ENCODE data around the gene NR2E1. TPM values are rescaled to one million over a fixed set of nuclear protein-coding genes. Genes with fewer than 3 reads are reported as not detected.

Gene NR2E1
- total RNA-seq, 1 experiment from 2014 or later = not detected

DNA sequence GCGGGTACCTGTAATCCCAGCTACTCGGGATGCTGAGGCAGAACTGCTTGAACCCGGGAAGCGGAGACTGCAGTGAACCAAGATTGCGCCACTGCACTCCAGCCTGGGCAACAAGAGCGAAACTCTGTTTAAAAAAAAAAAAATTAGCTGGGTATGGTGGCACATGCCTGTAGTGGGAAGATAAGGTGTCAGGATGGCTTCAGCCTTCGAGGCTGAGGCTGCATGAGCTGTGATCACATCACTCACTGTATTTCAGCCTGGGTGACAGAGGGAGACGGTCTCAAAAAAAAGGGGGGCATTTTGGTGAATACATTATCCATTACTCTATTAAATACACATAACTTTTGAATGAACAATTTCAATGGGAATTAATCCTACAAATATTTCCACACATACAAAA lies 62.6 kb downstream of the NR2E1 start:
- CTCF ChIA-PET = interaction anchor here (0.7 kb wide), 1 partner anchor 260 kb away, joined by 3 read pairs; no protein-coding TSS in a partner anchor
- intact Hi-C loops (cut with micrococcal nuclease) = no loop called here
- Mint-ChIP-seq H3K36me3 (ENCODE audit: insufficient read depth, unreplicated experiment) (peaks cover 6% of the 10 kb centered on the region), H3K27ac (ENCODE audit: low read depth, unreplicated experiment) (no peak overlapping the region), H3K4me1 (ENCODE audit: insufficient read depth, unreplicated experiment) (no peaks in the 10 kb centered on the region), H3K27me3 (ENCODE audit: insufficient read depth, unreplicated experiment) (no peaks in the 10 kb centered on the region), H3K9me3 (ENCODE audit: unreplicated experiment) (no peaks in the 10 kb centered on the region), H3K4me3 (ENCODE audit: unreplicated experiment) (no peak overlapping the region)
- BruUV-seq (replicated peaks) = no TSS peak
- TF ChIP-seq, protein P1, sequence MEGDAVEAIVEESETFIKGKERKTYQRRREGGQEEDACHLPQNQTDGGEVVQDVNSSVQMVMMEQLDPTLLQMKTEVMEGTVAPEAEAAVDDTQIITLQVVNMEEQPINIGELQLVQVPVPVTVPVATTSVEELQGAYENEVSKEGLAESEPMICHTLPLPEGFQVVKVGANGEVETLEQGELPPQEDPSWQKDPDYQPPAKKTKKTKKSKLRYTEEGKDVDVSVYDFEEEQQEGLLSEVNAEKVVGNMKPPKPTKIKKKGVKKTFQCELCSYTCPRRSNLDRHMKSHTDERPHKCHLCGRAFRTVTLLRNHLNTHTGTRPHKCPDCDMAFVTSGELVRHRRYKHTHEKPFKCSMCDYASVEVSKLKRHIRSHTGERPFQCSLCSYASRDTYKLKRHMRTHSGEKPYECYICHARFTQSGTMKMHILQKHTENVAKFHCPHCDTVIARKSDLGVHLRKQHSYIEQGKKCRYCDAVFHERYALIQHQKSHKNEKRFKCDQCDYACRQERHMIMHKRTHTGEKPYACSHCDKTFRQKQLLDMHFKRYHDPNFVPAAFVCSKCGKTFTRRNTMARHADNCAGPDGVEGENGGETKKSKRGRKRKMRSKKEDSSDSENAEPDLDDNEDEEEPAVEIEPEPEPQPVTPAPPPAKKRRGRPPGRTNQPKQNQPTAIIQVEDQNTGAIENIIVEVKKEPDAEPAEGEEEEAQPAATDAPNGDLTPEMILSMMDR (IDR thresholded peaks at IDR 0.05; ENCODE audit: unreplicated experiment) = no peak
- no peak for DNase-seq (ENCODE audit: unreplicated experiment)
- POLR2A ChIA-PET = interaction anchor here (0.6 to 2.3 kb wide), 2 partner anchors 11 to 32 kb away, joined by 3 to 4 read pairs; no protein-coding TSS in a partner anchor

DNA sequence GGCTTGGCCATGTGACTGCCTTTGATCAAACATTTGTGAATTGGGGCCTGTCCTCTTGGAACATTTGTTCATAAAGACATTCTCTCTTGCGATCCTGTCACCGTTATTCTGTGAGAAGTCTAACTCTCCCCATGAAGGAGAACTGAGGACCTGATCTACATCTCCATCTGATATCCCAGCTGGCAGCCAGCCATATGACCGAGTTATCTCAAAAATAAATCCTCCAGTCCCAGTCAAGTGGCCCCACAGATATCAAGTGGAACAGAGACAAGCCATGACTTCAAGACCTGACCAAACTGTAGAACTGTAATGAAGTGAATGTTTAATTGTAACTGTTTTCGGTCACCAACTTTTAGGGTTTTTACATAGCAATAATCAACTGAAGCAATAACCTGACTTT lies 69.3 kb downstream of the NR2E1 start:
- POLR2A ChIA-PET = interaction anchor here (3.8 kb wide), 1 partner anchor 25 kb away, joined by 12 read pairs; the partner anchor contains the start of gene SNX3
- no peak for DNase-seq (ENCODE audit: unreplicated experiment)
- Mint-ChIP-seq H3K27me3 (ENCODE audit: insufficient read depth, unreplicated experiment) (no peaks in the 10 kb centered on the region), H3K9me3 (ENCODE audit: unreplicated experiment) (no peaks in the 10 kb centered on the region), H3K4me1 (ENCODE audit: insufficient read depth, unreplicated experiment) (no peaks in the 10 kb centered on the region), H3K36me3 (ENCODE audit: insufficient read depth, unreplicated experiment) (peaks cover 24% of the 10 kb centered on the region), H3K27ac (ENCODE audit: low read depth, unreplicated experiment) (no peak overlapping the region), H3K4me3 (ENCODE audit: unreplicated experiment) (no peak overlapping the region)
- TF ChIP-seq, protein P1 (IDR thresholded peaks at IDR 0.05; ENCODE audit: unreplicated experiment) = no peak
- BruUV-seq (replicated peaks) = no TSS peak
- CTCF ChIA-PET = interaction anchor here (1.3 kb wide), 1 partner anchor 258 kb away, joined by 3 read pairs; no protein-coding TSS in a partner anchor
- intact Hi-C loops (cut with micrococcal nuclease) = no loop called here

DNA sequence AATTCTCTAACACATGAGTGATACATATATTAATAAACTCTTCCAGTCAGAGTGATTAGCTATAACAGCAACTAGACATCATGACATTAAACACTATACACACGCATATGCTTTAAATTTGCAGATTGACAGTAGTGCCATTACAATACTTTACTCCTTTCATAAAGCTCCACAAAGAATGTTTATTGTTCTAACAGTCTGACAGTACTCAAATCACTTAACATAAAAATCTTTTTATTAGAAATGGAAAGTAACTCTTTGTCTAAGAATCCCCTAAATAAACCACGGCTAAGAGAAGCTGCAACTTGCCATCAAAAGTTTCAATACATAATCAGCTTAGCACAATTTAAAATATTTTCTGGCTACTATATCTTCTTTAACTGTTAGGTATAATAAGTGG lies 71.0 kb downstream of the NR2E1 start:
- no TSS peak for BruUV-seq (replicated peaks)
- ChIA-PET CTCF (interaction anchor here (0.5 to 0.8 kb wide), 3 partner anchors 226 to 810 kb away, joined by 3 to 4 read pairs (median 3); no protein-coding TSS in a partner anchor), POLR2A (no interaction called here)
- H3K27me3 Mint-ChIP-seq (ENCODE audit: insufficient read depth, unreplicated experiment) = no peaks in the 10 kb centered on the region
- DNase-seq (ENCODE audit: unreplicated experiment) = no peak
- peaks cover 24% of the 10 kb centered on the region for H3K36me3 Mint-ChIP-seq (ENCODE audit: insufficient read depth, unreplicated experiment)
- intact Hi-C loops (cut with micrococcal nuclease) = no loop called here
- TF ChIP-seq, protein P1 (IDR thresholded peaks at IDR 0.05; ENCODE audit: unreplicated experiment) = no peak
- H3K9me3 Mint-ChIP-seq (ENCODE audit: unreplicated experiment) = peaks cover under 1% of the 10 kb centered on the region
- no peaks in the 10 kb centered on the region for H3K4me1 Mint-ChIP-seq (ENCODE audit: insufficient read depth, unreplicated experiment)
- H3K27ac Mint-ChIP-seq (ENCODE audit: low read depth, unreplicated experiment) = no peak overlapping the region
- no peak overlapping the region for H3K4me3 Mint-ChIP-seq (ENCODE audit: unreplicated experiment)

DNA sequence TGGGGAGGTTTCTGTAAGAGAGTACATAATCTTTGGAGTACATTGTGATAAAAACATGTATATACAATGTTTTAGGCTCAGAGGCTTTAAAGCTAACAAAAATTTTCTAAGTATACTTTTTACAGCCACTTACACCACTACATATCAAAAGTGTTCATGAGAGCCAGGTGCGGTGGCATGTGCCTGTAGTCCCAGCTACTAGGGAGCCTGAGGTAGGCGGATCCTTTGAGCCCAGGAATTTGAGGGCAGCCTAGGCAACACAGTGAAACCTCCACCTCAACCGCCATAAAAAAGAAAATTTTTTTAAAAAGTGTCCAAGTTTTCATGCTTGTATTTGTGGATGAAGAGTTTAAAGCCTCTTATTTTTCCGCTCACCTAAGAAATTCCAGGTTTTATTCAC lies 72.5 kb downstream of the NR2E1 start:
- Mint-ChIP-seq H3K9me3 (ENCODE audit: unreplicated experiment) (peaks cover 8% of the 10 kb centered on the region), H3K36me3 (ENCODE audit: insufficient read depth, unreplicated experiment) (peaks cover 24% of the 10 kb centered on the region), H3K4me1 (ENCODE audit: insufficient read depth, unreplicated experiment) (no peaks in the 10 kb centered on the region), H3K27me3 (ENCODE audit: insufficient read depth, unreplicated experiment) (no peaks in the 10 kb centered on the region), H3K27ac (ENCODE audit: low read depth, unreplicated experiment) (no peak overlapping the region), H3K4me3 (ENCODE audit: unreplicated experiment) (no peak overlapping the region)
- intact Hi-C loops (cut with micrococcal nuclease) = no loop called here
- no peak for DNase-seq (ENCODE audit: unreplicated experiment)
- POLR2A ChIA-PET = no interaction called here
- TF ChIP-seq, protein P1 (IDR thresholded peaks at IDR 0.05; ENCODE audit: unreplicated experiment) = no peak
- CTCF ChIA-PET = interaction anchor here (0.6 kb wide), 1 partner anchor 287 kb away, joined by 3 read pairs; no protein-coding TSS in a partner anchor
- BruUV-seq (replicated peaks) = no TSS peak

Other genes starting within 250 kb of the NR2E1 start
- gene SEC63, start 207.8 kb upstream of the NR2E1 start, total RNA-seq (2022) = 204 and 264 TPM in 2 replicates
- gene OSTM1, start 91.3 kb upstream of the NR2E1 start, total RNA-seq (2022) = 35.5 and 71.8 TPM in 2 replicates
- gene SNX3, start 95.0 kb downstream of the NR2E1 start, total RNA-seq (2022) = 114 and 138 TPM in 2 replicates
- gene AFG1L, start 129.0 kb downstream of the NR2E1 start, total RNA-seq (2022) = 8.2 and 8.5 TPM in 2 replicates

All from MCF 10A (cell line).